ENCODE data around the gene CENPN.

- TF ChIP-seq POLR2A (IDR thresholded peaks at IDR 0.05; ENCODE audit: low read length) (no peak), GATA1 (IDR thresholded peaks at IDR 0.05; ENCODE audit: low read depth, low read length) (no peak)
These were observed 19.4 kb downstream of the CENPN start for GRCh38 chr16:81026429-81026828.
